DMS53 treated with DMSO at 0.1 percent for 48 hours (cell line): ENCODE measurements around the gene ASRGL1.

Source experiments
- DNase-seq: peaks from one replicate; lab custom pipeline; 2025; ENCODE audit not compliant: unreplicated experiment; lab: John Stamatoyannopoulos, UW

Gene ASRGL1

GRCh38 chr11:62411524-62411923 is 74.3 kb downstream of the ASRGL1 start:
- DNase-seq: no peak

GRCh38 chr11:62413060-62413696 is 75.9 kb downstream of the ASRGL1 start:
- no peak for DNase-seq

GRCh38 chr11:62416596-62416995 is 79.3 kb downstream of the ASRGL1 start:
- no peak for DNase-seq

- no peak for DNase-seq
Measured at GRCh38 chr11:62418136-62418535, 80.9 kb downstream of the ASRGL1 start.

- DNase-seq: no peak
Measured at GRCh38 chr11:62418733-62419132, 81.5 kb downstream of the ASRGL1 start, which contains the start of gene SCGB1A1. Gene SCGB1A1 (plus strand): TSS chr11:62419033. CDS start chr11:62419096, 63 bp downstream.

- no peak for DNase-seq
Measured at GRCh38 chr11:62419314-62419929, 82.2 kb downstream of the ASRGL1 start.

- no peak for DNase-seq
Measured at GRCh38 chr11:62419943-62420342, 82.7 kb downstream of the ASRGL1 start.

GRCh38 chr11:62420882-62421281 is 83.6 kb downstream of the ASRGL1 start:
- DNase-seq: no peak

GRCh38 chr11:62421996-62422395 is 84.7 kb downstream of the ASRGL1 start:
- no peak for DNase-seq

- no peak for DNase-seq
Measured at GRCh38 chr11:62423012-62423411, 85.8 kb downstream of the ASRGL1 start.

- DNase-seq: no peak
Measured at GRCh38 chr11:62427630-62428233, 90.5 kb downstream of the ASRGL1 start.

GRCh38 chr11:62428871-62429560 is 91.8 kb downstream of the ASRGL1 start:
- DNase-seq: no peak

GRCh38 chr11:62430425-62430824 is 93.2 kb downstream of the ASRGL1 start:
- DNase-seq: no peak

GRCh38 chr11:62431171-62431901 is 94.1 kb downstream of the ASRGL1 start:
- no peak for DNase-seq

GRCh38 chr11:62432695-62433094 is 95.4 kb downstream of the ASRGL1 start:
- DNase-seq: no peak

- no peak for DNase-seq
Measured at GRCh38 chr11:62433141-62433903, 96.1 kb downstream of the ASRGL1 start.

GRCh38 chr11:62433904-62434276 is 96.6 kb downstream of the ASRGL1 start:
- DNase-seq: no peak

GRCh38 chr11:62435846-62436660 is 98.8 kb downstream of the ASRGL1 start:
- no peak for DNase-seq

- DNase-seq: no peak
Measured at GRCh38 chr11:62437616-62438015, 100.4 kb downstream of the ASRGL1 start.

GRCh38 chr11:62438641-62439040 is 101.4 kb downstream of the ASRGL1 start:
- DNase-seq: no peak
